HepG2 (cell line): ENCODE results near the gene SP110. TPM values are rescaled to one million over a fixed set of nuclear protein-coding genes. Genes with fewer than 3 reads are reported as not detected.

ENCODE experiments used
- ATAC-seq: fragments of 200-7000 bp; cut with Tn5 transposase; 3 replicates; pipeline ENCODE4 v1.9.1; 2020; ENCODE audit warnings: mild to moderate bottlenecking, moderate library complexity
- BruUV-seq: library from RNA; stranded (reverse); fragments of 400-500 nt; replicated peaks from 2 replicates; lab custom pipeline; 2021; lab: Mats Ljungman, UMichigan
- CTCF ChIA-PET: fragments of 300-600 bp; formaldehyde crosslinking; extraction: SDS; loops from one replicate; lab custom pipeline; 2021; ENCODE audit warnings: low total read pairs, inconsistent platforms, low intra/inter-chr PET ratio; lab: Yijun Ruan, JAX
- POLR2A ChIA-PET: fragments of 350-600 bp; sonication (Branson Sonifier 250); formaldehyde crosslinking; loops from one replicate; lab custom pipeline; 2020; ENCODE audit warnings: antibody characterized with exemption, inconsistent platforms; lab: Yijun Ruan, JAX
- DNase-seq: peaks from one replicate; pipeline ENCODE4 v3.0.0-alpha.2; 2015; ENCODE audit warnings: low spot score
- FAIRE-seq: peaks from 3 replicates; lab custom pipeline; 2011; peaks lifted over from hg19 to GRCh38; lab: Jason Lieb, UNC
- H2AFZ ChIP-seq: one replicate; pipeline ENCODE4 v1.6.1; 2011; ENCODE audit warnings: low read length, inconsistent platforms
- H3K27ac ChIP-seq: fragments of 300-600 bp; 3 replicates; pipeline ENCODE4 v1.8.0; 2011; ENCODE audit warnings: mixed run types, mild to moderate bottlenecking, mixed read lengths, low read length, inconsistent platforms; ENCODE audit not compliant: insufficient read depth; ENCODE audit errors: extremely low read length
- H3K27me3 ChIP-seq, 2 experiments: fragments of 200-600 bp in 1 of 2; 2 replicates in 1 of 2; 3 replicates in 1 of 2; pipeline versions ENCODE4 v1.6.0 to v1.8.0; 2011; ENCODE audit warnings: low read length in 2 of 2, mild to moderate bottlenecking in 2 of 2, moderate library complexity in 2 of 2, inconsistent platforms in 1 of 2; ENCODE audit not compliant: insufficient read depth in 2 of 2, control insufficient read depth in 1 of 2
- H3K36me3 ChIP-seq, 2 experiments: fragments of 200-600 bp in 1 of 2; replicated peaks in 1 of 2; 2 replicates in 1 of 2; 3 replicates in 1 of 2; pipeline versions ENCODE4 v1.5.1 to v1.8.0; 2011; ENCODE audit warnings: low read length in 2 of 2, inconsistent platforms in 1 of 2; ENCODE audit not compliant: insufficient read depth in 2 of 2, control insufficient read depth in 1 of 2
- H3K4me1 ChIP-seq: 2 replicates; pipeline ENCODE4 v1.5.1; 2012; ENCODE audit warnings: low read length, inconsistent platforms; ENCODE audit not compliant: insufficient read depth
- H3K4me2 ChIP-seq: 2 replicates; pipeline ENCODE4 v1.6.0; 2011; ENCODE audit warnings: low read depth, low read length, inconsistent platforms
- H3K4me3 ChIP-seq, 3 experiments: fragments of 200-600 bp in 1 of 3; sonication (generic), shearing (Covaris generic) in 1 of 3; replicated peaks in 1 of 3; 2 replicates each; pipeline ENCODE4 v1.5.1; 2011 to 2016; ENCODE audit warnings: low read length in 3 of 3, inconsistent platforms in 2 of 3, low read depth in 2 of 3, mild to moderate bottlenecking in 2 of 3, control low read depth in 1 of 3, mixed read lengths in 1 of 3; ENCODE audit not compliant: insufficient read depth in 1 of 3
- H3K79me2 ChIP-seq: one replicate; pipeline ENCODE4 v1.6.1; 2011; ENCODE audit warnings: low read length, inconsistent platforms; ENCODE audit not compliant: insufficient read depth
- H3K9ac ChIP-seq: 2 replicates; pipeline ENCODE4 v1.6.0; 2011; ENCODE audit warnings: mild to moderate bottlenecking, low read depth, low read length, inconsistent platforms; ENCODE audit not compliant: insufficient read depth
- H3K9me3 ChIP-seq: 2 replicates; pipeline ENCODE4 v1.5.1; 2012; ENCODE audit warnings: mild to moderate bottlenecking, low read length
- H4K20me1 ChIP-seq: 2 replicates; pipeline ENCODE4 v1.6.0; 2011; ENCODE audit warnings: inconsistent platforms, mild to moderate bottlenecking, low read length, moderate library complexity; ENCODE audit not compliant: insufficient read depth
- ERF ChIP-seq: IDR thresholded peaks from 2 replicates; pipeline ENCODE4 v1.6.1; 2018; ENCODE audit warnings: missing biosample characterization, missing genetic modification reagents
- PAWR ChIP-seq: sonication (generic); formaldehyde crosslinking; IDR thresholded peaks from 2 replicates; pipeline ENCODE4 v1.4.0; 2020; ENCODE audit warnings: missing genetic modification reagents, mild to moderate bottlenecking, borderline replicate concordance
- PAX8 ChIP-seq: sonication (generic); formaldehyde crosslinking; IDR thresholded peaks from 2 replicates; pipeline ENCODE4 v1.8.0; 2022; ENCODE audit warnings: mild to moderate bottlenecking, missing genetic modification reagents, borderline replicate concordance
- ZNF687 ChIP-seq: sonication (generic); formaldehyde crosslinking; IDR thresholded peaks from 2 replicates; pipeline ENCODE4 v1.5.1; 2020; ENCODE audit warnings: mild to moderate bottlenecking, missing genetic modification reagents, moderate library complexity
- ZNF788 ChIP-seq: sonication (generic); formaldehyde crosslinking; IDR thresholded peaks from 2 replicates; pipeline ENCODE4 v1.5.0; 2020; ENCODE audit warnings: mild to moderate bottlenecking, missing genetic modification reagents, borderline replicate concordance
- WGBS: methylation state at CpG from one replicate; pipeline ENCODE4 v1.1.6; 2017; ENCODE audit warnings: low lambda C conversion rate; 5-methylcytosine and 5-hydroxymethylcytosine counted together
- in situ Hi-C: cut with HindIII; loops from 2 replicates; pipeline ENCODE4 v1.10.0; 2017; ENCODE audit warnings: low pct_unique_long_range_greater_than_20kb; ENCODE audit not compliant: extremely low pct_ligation_motif_present
- intact Hi-C: fragments of 100-400 bp; cut with micrococcal nuclease; formaldehyde crosslinking; loops from one replicate; pipeline ENCODE4 v1.10.0; 2022; ENCODE audit not compliant: unreplicated experiment
- polyA plus RNA-seq, 8 experiments: library from polyadenylated mRNA; depleted of rRNA in 3 of 8; stranded (reverse) in 7 of 8; unstranded in 1 of 8; fragments of >200 nt; fragmentation: Illumina TruSeq in 4 of 8; extraction: Trizol in 4 of 8; gene quantifications; 2 replicates each; pipeline versions ENCODE4 v1.2.1 to v1.2.3, GENCODE V29; 2011 to 2016; ENCODE audit warnings: low read depth in 4 of 8, missing spikeins in 1 of 8, mixed read lengths in 1 of 8; ENCODE audit not compliant: insufficient read depth in 1 of 8
- total RNA-seq, 5 experiments: library from RNA; depleted of rRNA; stranded (reverse); fragments of >200 nt; fragmentation: Illumina TruSeq; extraction: Trizol; gene quantifications; 2 replicates each; pipeline ENCODE4 v1.2.3, GENCODE V29; 2016; ENCODE audit warnings: low read depth in 1 of 5

Gene SP110
- total and polyA plus RNA-seq, 2 of the 13 experiments (the other 11 are each of a cell fraction or from before 2014, with no cell fraction given) = 7.9 to 10.4 TPM

- TF ChIP-seq ZNF788 (CRISPR knock-in tag) (no peak), ERF (CRISPR knock-in tag) (no peak), PAX8 (CRISPR knock-in tag) (no peak), ZNF687 (CRISPR knock-in tag) (no peak)
These were observed 42.5 kb upstream of the SP110 start (continued) for GRCh38 chr2:230262246-230262645.

GRCh38 chr2:230258483-230258882 lies 38.7 kb upstream of the SP110 start:
- no peaks in the 10 kb centered on the region for H3K4me1 ChIP-seq
- H3K79me2 ChIP-seq = no peaks in the 10 kb centered on the region
- in situ Hi-C loops = no loop called here
- H3K4me3 ChIP-seq = no peak overlapping the region
- no peaks in the 10 kb centered on the region for H3K36me3 ChIP-seq
- POLR2A ChIA-PET = no interaction called here
- H4K20me1 ChIP-seq = no peaks in the 10 kb centered on the region
- DNase-seq (no peak), ATAC-seq (no peak), FAIRE-seq (no peak)
- WGBS = 26% methylated on average over 4 of the region's 4 CpGs
- H3K9ac ChIP-seq = no peak overlapping the region
- no TSS peak for BruUV-seq
- intact Hi-C loops = no loop called here
- CTCF ChIA-PET = no interaction called here
- TF ChIP-seq PAWR (CRISPR knock-in tag) = no peak
- H2AFZ ChIP-seq = no peak overlapping the region
- H3K4me2 ChIP-seq = no peak overlapping the region
- H3K27ac ChIP-seq = no peak overlapping the region
- H3K27me3 ChIP-seq = peaks cover 0 to 4% of the 10 kb centered on the region in 2 experiments; a peak in 2 of 5 replicates
- H3K9me3 ChIP-seq = no peaks in the 10 kb centered on the region
